HEK293T (cell line): Measurements from ENCODE around the gene KRTAP4-4.

ENCODE experiments used
- BHLHE40 ChIP-seq: fragments of 450-650 bp; IDR thresholded peaks from 2 replicates; pipeline ENCODE4 v1.6.1; 2016; ENCODE audit warnings: mild to moderate bottlenecking, moderate library complexity, borderline replicate concordance
- ELF4 ChIP-seq: fragments of 450-650 bp; IDR thresholded peaks from 2 replicates; pipeline ENCODE4 v1.6.1; 2017; ENCODE audit warnings: antibody characterized with exemption
- FOXA1 ChIP-seq: fragments of 450-650 bp; IDR thresholded peaks from 2 replicates; pipeline ENCODE4 v1.6.1; 2016; ENCODE audit warnings: mild to moderate bottlenecking
- FOXK2 ChIP-seq: fragments of 450-650 bp; IDR thresholded peaks from 2 replicates; pipeline ENCODE4 v1.6.1; 2016; ENCODE audit warnings: mild to moderate bottlenecking
- FOXM1 ChIP-seq: fragments of 450-650 bp; IDR thresholded peaks from 2 replicates; pipeline ENCODE4 v1.6.1; 2017; ENCODE audit warnings: mild to moderate bottlenecking, borderline replicate concordance
- L3MBTL2 ChIP-seq: fragments of 450-650 bp; conservative IDR thresholded peaks from 2 replicates; pipeline ENCODE4 v1.6.1; 2016; ENCODE audit warnings: mild to moderate bottlenecking
- NFRKB ChIP-seq: fragments of 450-650 bp; IDR thresholded peaks from 2 replicates; pipeline ENCODE4 v1.6.1; 2016; ENCODE audit warnings: mild to moderate bottlenecking, moderate library complexity
- SP1 ChIP-seq: fragments of 450-650 bp; IDR thresholded peaks from 2 replicates; pipeline ENCODE4 v1.6.1; 2017
- SUZ12 ChIP-seq: fragments of 450-650 bp; IDR thresholded peaks from 2 replicates; pipeline ENCODE4 v1.6.1; 2016; ENCODE audit warnings: mild to moderate bottlenecking
- TARDBP ChIP-seq: fragments of 450-650 bp; IDR thresholded peaks from 2 replicates; pipeline ENCODE4 v1.6.1; 2016
- ZNF384 ChIP-seq: fragments of 450-650 bp; IDR thresholded peaks from 2 replicates; pipeline ENCODE4 v1.6.1; 2016

- no peak for TF ChIP-seq ZNF384
- no peak for TF ChIP-seq SP1
- TF ChIP-seq FOXM1 = no peak
- no peak for TF ChIP-seq FOXK2
- no peak for TF ChIP-seq ELF4
- no peak for TF ChIP-seq L3MBTL2
- no peak for TF ChIP-seq BHLHE40
- no peak for TF ChIP-seq SUZ12
- TF ChIP-seq TARDBP = no peak
- no peak for TF ChIP-seq FOXA1
- no peak for TF ChIP-seq NFRKB
Measured at GRCh38 chr17:41160648-41161047, at the start of gene KRTAP4-4.
